Astrocyte (in vitro differentiated cells and primary cell): ENCODE results near the gene PKMYT1. TPM values are rescaled to one million over a fixed set of nuclear protein-coding genes. Genes with fewer than 3 reads are reported as not detected.

Experiments
- DNase-seq: peaks from one replicate; pipeline ENCODE4 v3.0.0-alpha.2; 2010; ENCODE audit warnings: low read depth
- FAIRE-seq: peaks from 2 replicates; lab custom pipeline; 2011; peaks lifted over from hg19 to GRCh38; lab: Jason Lieb, UNC
- H2AFZ ChIP-seq: 2 replicates; pipeline ENCODE4 v1.6.0; 2012; ENCODE audit warnings: low read depth, low read length, inconsistent platforms
- H3K27ac ChIP-seq: 2 replicates; pipeline ENCODE4 v1.5.1; 2011; ENCODE audit warnings: low read depth, low read length, inconsistent platforms
- H3K27me3 ChIP-seq: 2 replicates; pipeline ENCODE4 v1.6.0; 2011; ENCODE audit warnings: low read length, inconsistent platforms; ENCODE audit not compliant: insufficient read depth
- H3K36me3 ChIP-seq: 2 replicates; pipeline ENCODE4 v1.5.1; 2011; ENCODE audit warnings: low read length, inconsistent platforms; ENCODE audit not compliant: insufficient read depth
- H3K4me1 ChIP-seq: 2 replicates; pipeline ENCODE4 v1.5.1; 2011; ENCODE audit warnings: low read length, inconsistent platforms; ENCODE audit not compliant: insufficient read depth
- H3K4me2 ChIP-seq: 2 replicates; pipeline ENCODE4 v1.6.0; 2012; ENCODE audit warnings: low read length, inconsistent platforms
- H3K4me3 ChIP-seq: 2 replicates; pipeline ENCODE4 v1.5.1; 2011; ENCODE audit warnings: low read depth, mild to moderate bottlenecking, low read length, inconsistent platforms; ENCODE audit not compliant: insufficient read depth
- H3K79me2 ChIP-seq: 2 replicates; pipeline ENCODE4 v1.6.0; 2012; ENCODE audit warnings: mild to moderate bottlenecking, low read length, inconsistent platforms; ENCODE audit not compliant: insufficient read depth
- H3K9ac ChIP-seq: 2 replicates; pipeline ENCODE4 v1.6.0; 2012; ENCODE audit warnings: mild to moderate bottlenecking, low read length, inconsistent platforms
- H3K9me3 ChIP-seq: 2 replicates; pipeline ENCODE4 v1.5.1; 2012; ENCODE audit warnings: low read depth, mild to moderate bottlenecking, low read length, inconsistent platforms; ENCODE audit not compliant: insufficient read depth
- H4K20me1 ChIP-seq: 2 replicates; pipeline ENCODE4 v1.6.0; 2012; ENCODE audit warnings: low read length, inconsistent platforms; ENCODE audit not compliant: insufficient read depth
- H3K27ac Mint-ChIP-seq: one replicate; pipeline ENCODE4 v1.8.0; 2021; ENCODE audit warnings: mild to moderate bottlenecking, mixed read lengths; ENCODE audit not compliant: unreplicated experiment
- H3K27me3 Mint-ChIP-seq: one replicate; pipeline ENCODE4 v1.8.0; 2021; ENCODE audit warnings: low read depth, mixed read lengths; ENCODE audit not compliant: unreplicated experiment
- H3K36me3 Mint-ChIP-seq: one replicate; pipeline ENCODE4 v1.8.0; 2021; ENCODE audit warnings: low read depth, mixed read lengths; ENCODE audit not compliant: unreplicated experiment
- H3K4me1 Mint-ChIP-seq: one replicate; pipeline ENCODE4 v1.8.0; 2021; ENCODE audit warnings: low read depth, mixed read lengths; ENCODE audit not compliant: unreplicated experiment
- H3K4me3 Mint-ChIP-seq: one replicate; pipeline ENCODE4 v1.8.0; 2021; ENCODE audit warnings: mild to moderate bottlenecking, moderate library complexity, mixed read lengths; ENCODE audit not compliant: unreplicated experiment
- H3K9me3 Mint-ChIP-seq: one replicate; pipeline ENCODE4 v1.8.0; 2021; ENCODE audit warnings: mild to moderate bottlenecking, mixed read lengths; ENCODE audit not compliant: unreplicated experiment
- CTCF ChIP-seq: IDR thresholded peaks from 2 replicates; pipeline ENCODE4 v1.5.1; 2011; ENCODE audit warnings: low read depth, mild to moderate bottlenecking, inconsistent platforms, low read length, moderate library complexity; ENCODE audit not compliant: insufficient read depth
- EZH2 ChIP-seq: IDR thresholded peaks from 2 replicates; pipeline ENCODE4 v1.6.1; 2012; ENCODE audit warnings: mild to moderate bottlenecking, low read length, inconsistent platforms; ENCODE audit not compliant: insufficient read depth
- total RNA-seq: library from RNA; stranded (reverse); gene quantifications from 2 replicates; pipeline ENCODE4 v1.2.1, GENCODE V29; 2021

The PKMYT1 gene
- total RNA-seq, 1 donor from 2014 or later, result 3.9 TPM

GRCh38 chr16:3026609-3027488 is 46.6 kb upstream of the PKMYT1 start:
- FAIRE-seq, result no peak

GRCh38 chr16:3026003-3026378 is 45.7 kb upstream of the PKMYT1 start:
- FAIRE-seq, result no peak

More at GRCh38 chr16:3026609-3027488, 46.6 kb upstream of the PKMYT1 start:
- peaks cover 4% of the 10 kb centered on the region for H3K4me1 Mint-ChIP-seq
- H3K27ac Mint-ChIP-seq, result no peak overlapping the region
- peaks cover 3% of the 10 kb centered on the region for H3K9me3 ChIP-seq
- H3K36me3 Mint-ChIP-seq, result peaks cover 8% of the 10 kb centered on the region
- H3K4me3 Mint-ChIP-seq, result no peak overlapping the region
- no peaks in the 10 kb centered on the region for H3K27me3 Mint-ChIP-seq
- no peak overlapping the region for H3K4me3 ChIP-seq
- H3K4me2 ChIP-seq, result no peak overlapping the region
- peaks cover 31% of the 10 kb centered on the region for H4K20me1 ChIP-seq
- no peaks in the 10 kb centered on the region for H3K9me3 Mint-ChIP-seq
- H3K4me1 ChIP-seq, result peaks cover 31% of the 10 kb centered on the region
- peaks cover 19% of the 10 kb centered on the region for H3K27me3 ChIP-seq
- no peak for DNase-seq
- no peak overlapping the region for H3K9ac ChIP-seq
- H3K36me3 ChIP-seq, result no peaks in the 10 kb centered on the region
- no peak overlapping the region for H2AFZ ChIP-seq
- no peak for TF ChIP-seq CTCF
- no peak for TF ChIP-seq EZH2
- no peaks in the 10 kb centered on the region for H3K79me2 ChIP-seq
- H3K27ac ChIP-seq, result no peak overlapping the region

More at GRCh38 chr16:3026003-3026378, 45.7 kb upstream of the PKMYT1 start:
- Mint-ChIP-seq H3K27ac (no peak overlapping the region), H3K4me3 (peak overlapping the region; percentile 15), H3K27me3 (no peaks in the 10 kb centered on the region), H3K4me1 (peaks cover 4% of the 10 kb centered on the region), H3K36me3 (peaks cover 8% of the 10 kb centered on the region), H3K9me3 (no peaks in the 10 kb centered on the region)
- peaks cover 33% of the 10 kb centered on the region for H4K20me1 ChIP-seq
- DNase-seq, result no peak
- H3K27ac ChIP-seq, result no peak overlapping the region
- H3K27me3 ChIP-seq, result peaks cover 15% of the 10 kb centered on the region
- peaks cover 31% of the 10 kb centered on the region for H3K4me1 ChIP-seq
- H3K9me3 ChIP-seq, result peaks cover 3% of the 10 kb centered on the region
- H2AFZ ChIP-seq, result no peak overlapping the region
- no peak for TF ChIP-seq CTCF
- TF ChIP-seq EZH2, result no peak
- no peaks in the 10 kb centered on the region for H3K36me3 ChIP-seq
- no peaks in the 10 kb centered on the region for H3K79me2 ChIP-seq
- H3K4me3 ChIP-seq, result no peak overlapping the region
- H3K9ac ChIP-seq, result no peak overlapping the region
- H3K4me2 ChIP-seq, result no peak overlapping the region
